ENCODE results near the gene ME2. TPM values are rescaled to one million over a fixed set of nuclear protein-coding genes. Genes with fewer than 3 reads are reported as not detected.

The ME2 gene
- total and polyA plus RNA-seq, 9 of the 15 experiments (the other 6 are each of a cell fraction or from before 2014, with no cell fraction given), result 12.3 to 54.4 (median 36.2) TPM

- H3K4me1 ChIP-seq (replicated peaks in 1 of 2; ENCODE audit: control insufficient read depth in 2 of 2, insufficient read depth in 2 of 2, low read length in 2 of 2), result no peaks in the 10 kb centered on the region
- in situ Hi-C loops (cut with MboI), result no loop called here
- DNase-seq (ENCODE audit: extremely low read depth in 1 of 4, low spot score in 3 of 4) (no peak), FAIRE-seq (no peak), ATAC-seq (no peak)
- H3K79me2 ChIP-seq (ENCODE audit: control insufficient read depth, insufficient read depth, low read length), result no peaks in the 10 kb centered on the region
- no peaks in the 10 kb centered on the region for H4K20me1 ChIP-seq (replicated peaks; ENCODE audit: control insufficient read depth, insufficient read depth, low read length)
- POLR2A ChIA-PET, result interaction anchor here (0.5 kb wide), 1 partner anchor 9 kb away, joined by 3 read pairs; no protein-coding TSS in a partner anchor
- no peaks in the 10 kb centered on the region for H3K9me1 ChIP-seq (ENCODE audit: control insufficient read depth, insufficient read depth, low read length)
- H3K4me3 ChIP-seq, result no peak overlapping the region
- no peak overlapping the region for H3K4me2 ChIP-seq (ENCODE audit: insufficient read depth, low read length)
- no peak for TF ChIP-seq ZNF76 (CRISPR knock-in tag; IDR thresholded peaks at IDR 0.05; ENCODE audit: borderline replicate concordance)
- no peak for TF ChIP-seq SOX6 (IDR thresholded peaks at IDR 0.05)
- TF ChIP-seq SAFB (IDR thresholded peaks at IDR 0.05; ENCODE audit: borderline replicate concordance, low read depth, low read length), result no peak
- TF ChIP-seq CBX5 (IDR thresholded peaks at IDR 0.05; ENCODE audit: borderline replicate concordance, low read depth), result no peak
- WGBS (ENCODE audit: insufficient coverage, low coverage, missing lambda C conversion rate), result 20% methylated on average over 1 of the region's 1 CpG
- peaks cover 7% of the 10 kb centered on the region for H3K9me3 ChIP-seq (replicated peaks; ENCODE audit: control insufficient read depth, insufficient read depth, low read depth, low read length)
- H2AFZ ChIP-seq (ENCODE audit: low read depth, low read length), result no peak overlapping the region
- no TSS peak for BruUV-seq (replicated peaks)
- H3K36me3 ChIP-seq (ENCODE audit: control insufficient read depth, insufficient read depth, low read length), result peaks cover 2% of the 10 kb centered on the region; the same call in 1 of the 3 replicates
- no peak overlapping the region for H3K27ac ChIP-seq (ENCODE audit: extremely low read depth, low read depth, low read length)
- H3K27me3 ChIP-seq (ENCODE audit: control insufficient read depth in 2 of 2, insufficient read depth in 2 of 2, low read length in 2 of 2), result no peaks in the 10 kb centered on the region
- CTCF ChIA-PET (ENCODE audit: low intra/inter-chr PET ratio), result no interaction called here
- intact Hi-C loops (cut with micrococcal nuclease), result no loop called here
- no peak overlapping the region for H3K9ac ChIP-seq (ENCODE audit: insufficient read depth in 1 of 2, low read depth in 2 of 2, low read length in 2 of 2)
Measured at GRCh38 chr18:50981381-50981780, 102.5 kb downstream of the ME2 start.

- no TSS peak for BruUV-seq (replicated peaks)
- H2AFZ ChIP-seq (ENCODE audit: low read depth, low read length), result no peak overlapping the region
- POLR2A ChIA-PET, result no interaction called here
- H3K4me1 ChIP-seq (replicated peaks in 1 of 2; ENCODE audit: control insufficient read depth in 2 of 2, insufficient read depth in 2 of 2, low read length in 2 of 2), result no peaks in the 10 kb centered on the region
- no peaks in the 10 kb centered on the region for H3K79me2 ChIP-seq (ENCODE audit: control insufficient read depth, insufficient read depth, low read length)
- FAIRE-seq (no peak), DNase-seq (ENCODE audit: extremely low read depth in 1 of 4, low spot score in 3 of 4) (no peak), ATAC-seq (no peak)
- H4K20me1 ChIP-seq (replicated peaks; ENCODE audit: control insufficient read depth, insufficient read depth, low read length), result no peaks in the 10 kb centered on the region
- H3K9ac ChIP-seq (ENCODE audit: insufficient read depth in 1 of 2, low read depth in 2 of 2, low read length in 2 of 2), result no peak overlapping the region
- no peak overlapping the region for H3K4me3 ChIP-seq
- H3K9me3 ChIP-seq (replicated peaks; ENCODE audit: control insufficient read depth, insufficient read depth, low read depth, low read length), result peaks cover 2% of the 10 kb centered on the region; the same call in 1 of the 2 replicates
- WGBS (ENCODE audit: insufficient coverage, low coverage, missing lambda C conversion rate), result 58% methylated on average over 6 of the region's 8 CpGs
- H3K27me3 ChIP-seq (ENCODE audit: control insufficient read depth in 2 of 2, insufficient read depth in 2 of 2, low read length in 2 of 2), result no peaks in the 10 kb centered on the region
- no peak overlapping the region for H3K27ac ChIP-seq (ENCODE audit: extremely low read depth, low read depth, low read length)
- TF ChIP-seq ZNF511 (CRISPR knock-in tag; IDR thresholded peaks at IDR 0.05), result no peak
- TF ChIP-seq FOXJ2 (tag; IDR thresholded peaks at IDR 0.05), result no peak
- TF ChIP-seq ZNF316 (IDR thresholded peaks at IDR 0.05), result peak; percentile 83
- TF ChIP-seq MAFK (IDR thresholded peaks at IDR 0.05; ENCODE audit: low read length), result peak; percentile 31; the same call in 1 of the 2 replicates
- TF ChIP-seq C11orf30 (IDR thresholded peaks at IDR 0.05; ENCODE audit: low read depth), result peak; percentile 68
- 0 out of 2 replicates have a peak, but pooled peaks have one; percentile 21 for TF ChIP-seq MAFF (IDR thresholded peaks at IDR 0.05; ENCODE audit: low read length)
- peak; percentile 67 for TF ChIP-seq MAFG (tag; conservative IDR thresholded peaks at IDR 0.05)
- 0 out of 3 replicates have a peak, but pooled peaks cover 2% of the 10 kb centered on the region for H3K36me3 ChIP-seq (ENCODE audit: control insufficient read depth, insufficient read depth, low read length)
- no peak overlapping the region for H3K4me2 ChIP-seq (ENCODE audit: insufficient read depth, low read length)
- intact Hi-C loops (cut with micrococcal nuclease) (no loop called here), in situ Hi-C loops (cut with MboI) (no loop called here)
- CTCF ChIA-PET (ENCODE audit: low intra/inter-chr PET ratio), result interaction anchor here (0.6 kb wide), 1 partner anchor 162 kb away, joined by 5 read pairs; the partner anchor contains the start of gene MRO
- no peaks in the 10 kb centered on the region for H3K9me1 ChIP-seq (ENCODE audit: control insufficient read depth, insufficient read depth, low read length)
Measured at GRCh38 chr18:50982086-50982801, 103.3 kb downstream of the ME2 start.

All from K562 (cell line).